Inflammatory macrophage (primary cell): ENCODE results near the gene APCDD1.

Experiments used
- DNase-seq, 2 donors: peaks; one replicate each; pipeline ENCODE4 v3.0.0-alpha.2; 2020 to 2022

Gene APCDD1

GRCh38 chr18:10432781-10433180 lies 21.7 kb upstream of the APCDD1 start:
- no peak for DNase-seq

DNA sequence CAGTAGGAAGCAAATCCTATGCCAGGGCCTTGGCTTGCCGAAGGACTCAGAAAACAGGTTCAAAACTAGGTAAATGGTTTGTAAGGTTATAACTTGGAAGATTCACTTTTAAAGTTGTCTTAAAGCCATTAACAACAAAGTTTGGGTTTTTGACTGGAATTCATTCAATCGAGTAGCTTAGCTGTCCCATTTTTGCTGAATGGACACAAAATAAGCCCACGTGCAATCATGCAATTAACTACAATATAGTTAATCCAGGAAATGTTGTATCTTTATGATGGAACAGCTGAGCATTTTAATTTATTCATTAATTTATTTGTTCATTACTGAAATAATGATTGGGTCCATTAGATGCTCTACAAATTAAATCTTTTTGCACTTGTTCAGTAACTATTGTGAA lies 18.3 kb upstream of the APCDD1 start:
- DNase-seq, result no peak

GRCh38 chr18:10437837-10438236 lies 16.6 kb upstream of the APCDD1 start:
- no peak for DNase-seq

DNA sequence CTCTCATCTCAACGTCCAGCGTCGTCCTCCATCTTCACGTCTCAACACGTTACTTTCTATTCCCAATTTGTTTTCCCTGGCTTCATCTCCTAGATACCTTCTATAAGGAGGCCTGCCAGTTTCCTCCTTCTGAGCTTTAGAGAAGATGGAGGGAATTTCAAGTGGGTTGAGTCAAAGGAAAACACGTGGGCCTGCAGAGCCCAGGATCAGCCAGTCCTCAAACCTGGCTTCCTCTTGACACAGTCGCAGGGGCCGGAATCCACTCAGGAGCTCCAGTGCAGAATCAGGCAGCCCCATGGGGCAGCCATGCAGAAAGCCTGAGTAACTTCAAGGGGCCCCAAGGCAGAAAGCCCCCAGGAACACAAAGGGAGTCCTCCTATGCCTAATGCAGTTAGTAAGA lies 14.5 kb upstream of the APCDD1 start:
- DNase-seq, result no peak

DNA sequence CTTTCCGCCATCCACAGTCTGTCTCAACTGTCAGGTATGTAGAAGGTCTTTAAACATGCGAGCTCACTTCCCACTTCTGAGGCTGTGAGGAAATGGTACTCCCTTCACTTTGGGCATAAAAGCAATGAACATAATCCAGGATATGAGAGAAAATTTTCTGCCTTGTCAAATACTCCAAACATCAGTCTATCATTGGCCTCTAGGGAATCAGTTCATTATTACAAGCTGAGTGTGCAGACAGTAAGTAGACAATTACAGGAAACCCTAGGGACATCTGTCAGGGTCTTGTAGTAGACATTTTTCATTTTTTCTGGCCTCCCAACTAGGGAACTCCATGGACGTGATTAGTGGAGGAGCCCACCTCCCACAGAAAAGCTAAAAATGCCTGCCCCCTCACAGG lies 13.6 kb upstream of the APCDD1 start:
- DNase-seq, result peak; percentile 9

GRCh38 chr18:10441472-10441871 lies 13.0 kb upstream of the APCDD1 start:
- no peak for DNase-seq

DNA sequence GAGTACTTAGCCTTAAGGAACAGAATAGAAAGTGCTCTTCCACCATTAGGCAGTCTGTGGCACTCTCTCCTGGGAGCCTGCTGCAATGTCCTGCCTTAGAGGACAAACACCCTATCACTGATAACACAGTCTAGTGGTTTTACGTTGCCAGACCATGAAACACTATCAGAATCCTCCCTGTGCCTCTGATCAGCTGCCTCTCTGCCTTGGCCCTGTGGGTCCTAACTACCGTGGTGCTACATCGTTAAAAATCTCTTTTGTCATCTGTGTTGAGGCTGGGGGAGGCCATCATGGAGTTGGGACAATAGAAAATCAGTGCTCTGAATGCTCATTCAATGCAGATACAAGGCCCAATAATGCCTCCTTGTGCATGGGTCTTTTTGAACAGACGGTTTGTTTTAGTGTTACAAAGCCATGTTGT lies 11.9 kb upstream of the APCDD1 start:
- peak; percentile 27 to 34 for DNase-seq

- DNase-seq, result no peak
These were observed 11.4 kb upstream of the APCDD1 start for GRCh38 chr18:10443001-10443400.

- no peak for DNase-seq
These were observed 10.0 kb upstream of the APCDD1 start for GRCh38 chr18:10444314-10445006.

DNA sequence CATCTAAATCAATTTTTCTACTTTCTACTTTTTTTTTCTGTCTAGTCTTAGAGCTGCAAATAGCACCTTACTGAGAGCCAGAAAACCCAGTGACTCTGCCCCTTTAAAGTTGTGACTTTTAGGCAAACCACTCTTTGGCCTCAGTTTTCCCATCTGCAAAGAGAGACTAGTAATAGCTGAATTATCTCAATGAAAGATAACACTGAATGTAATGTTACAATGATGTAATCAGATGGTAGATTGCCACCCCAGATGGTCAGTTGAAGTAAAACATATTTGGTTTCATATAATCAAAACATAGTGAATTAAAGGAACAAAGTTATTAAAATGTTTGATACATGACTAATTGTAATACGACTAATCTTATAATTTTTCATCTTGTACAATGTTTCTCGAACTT lies 5.0 kb upstream of the APCDD1 start:
- no peak for DNase-seq

- no peak for DNase-seq
These were observed 3.4 kb upstream of the APCDD1 start for GRCh38 chr18:10450986-10451385.

DNA sequence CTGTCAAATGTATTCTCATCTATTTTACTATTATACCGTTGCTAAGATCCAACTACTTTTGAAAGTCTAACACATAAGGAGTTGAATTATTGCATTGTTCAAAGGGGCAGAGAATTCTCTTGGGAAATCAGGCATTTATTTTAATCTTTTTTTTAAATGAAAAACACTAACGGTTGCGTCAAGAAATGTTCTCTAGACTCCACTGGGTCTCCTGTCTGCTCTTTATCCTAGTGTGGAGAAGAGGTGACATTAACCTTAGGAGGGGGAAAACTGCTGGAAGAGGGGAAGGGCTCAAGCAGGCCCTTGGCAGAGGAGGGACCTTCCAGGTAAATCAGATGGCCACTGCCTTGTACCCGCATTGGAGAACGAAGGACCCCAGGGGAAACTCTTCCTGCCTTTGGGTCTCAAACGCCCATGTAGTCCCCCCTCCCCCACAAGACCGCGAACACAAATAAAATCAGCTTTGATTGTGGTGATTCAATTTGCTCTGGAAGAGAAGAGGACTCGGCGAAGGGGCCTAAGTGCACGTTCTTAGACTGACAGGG lies 1.1 kb upstream of the APCDD1 start:
- DNase-seq, result no peak

GRCh38 chr18:10454681-10455557 lies 484 bp downstream of the APCDD1 start:
- peak in 1 of 2 donors; percentile 20 for DNase-seq

DNA sequence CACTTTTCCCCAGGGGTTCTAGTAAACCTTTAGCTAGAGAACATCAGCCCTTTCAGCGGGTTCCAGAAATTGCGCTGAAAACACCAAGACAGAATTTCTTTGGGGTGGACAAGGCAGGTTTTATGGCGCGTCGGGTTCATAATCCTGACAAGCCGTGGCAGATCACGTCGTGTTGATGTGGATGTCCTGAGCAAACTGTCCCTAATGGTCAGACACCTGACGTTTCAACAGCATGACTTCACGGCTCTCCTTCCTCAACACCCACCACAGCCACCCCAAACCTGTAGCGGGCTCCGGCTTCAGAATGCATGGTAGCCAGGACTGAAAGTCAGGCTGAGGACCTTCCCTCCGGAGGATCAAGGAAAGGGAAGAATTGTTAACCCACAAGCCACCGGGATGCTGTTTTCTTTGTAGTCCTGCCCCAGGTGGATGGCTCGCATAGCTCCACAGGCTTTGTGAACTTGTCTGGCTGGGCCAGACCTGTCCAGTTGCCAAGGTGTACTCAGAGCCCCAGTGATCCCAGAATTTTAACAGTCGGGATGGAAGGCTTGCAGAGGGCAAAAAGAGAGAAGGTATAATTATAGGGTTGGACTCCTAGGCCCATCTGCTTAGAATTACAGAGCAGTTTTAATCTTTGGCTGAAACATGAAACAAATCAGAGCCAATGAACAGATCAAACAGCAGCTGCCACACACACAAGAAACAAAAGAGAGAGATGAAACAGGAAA lies 1.5 kb downstream of the APCDD1 start:
- DNase-seq, result no peak

GRCh38 chr18:10456718-10457117 lies 2.3 kb downstream of the APCDD1 start:
- DNase-seq, result no peak

GRCh38 chr18:10457128-10457527 lies 2.7 kb downstream of the APCDD1 start:
- DNase-seq, result no peak

DNA sequence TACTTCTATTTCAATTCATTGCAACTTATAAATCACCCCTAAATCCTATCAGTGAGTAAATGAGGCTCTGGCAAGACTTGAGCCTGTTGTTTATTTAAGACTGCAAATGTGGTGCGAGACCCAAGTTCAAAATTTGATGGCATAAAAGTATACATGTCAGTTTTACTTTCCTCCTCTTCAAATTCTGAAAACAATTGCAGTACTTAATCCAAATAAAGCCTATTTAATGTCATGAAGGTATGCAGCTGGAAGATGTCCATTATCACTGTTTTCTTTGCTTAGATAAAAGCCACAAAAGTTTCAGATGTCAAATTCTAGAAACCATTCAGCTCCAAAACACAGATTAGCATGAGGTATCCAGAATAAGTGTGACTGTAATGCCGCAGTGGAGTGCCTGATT lies 3.3 kb downstream of the APCDD1 start:
- no peak for DNase-seq

DNA sequence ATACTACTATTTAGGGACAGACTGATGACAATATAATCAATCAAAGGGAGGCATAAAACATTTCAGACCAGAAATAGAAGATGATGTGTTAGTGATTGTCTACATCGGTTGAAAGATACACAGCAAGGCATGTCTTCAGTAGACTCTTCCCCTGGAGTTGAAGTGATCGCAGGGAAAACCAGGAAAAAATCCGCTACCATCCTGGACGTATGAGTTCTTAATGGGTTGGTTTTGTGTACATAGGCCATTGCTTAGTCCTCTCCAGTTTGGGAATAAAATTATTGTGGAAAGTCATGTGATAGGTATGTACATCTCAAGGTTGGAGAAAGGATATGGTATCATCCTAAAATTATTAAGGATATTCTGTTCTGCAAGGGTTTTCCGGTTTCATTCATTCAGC lies 4.3 kb downstream of the APCDD1 start:
- DNase-seq, result no peak

DNA sequence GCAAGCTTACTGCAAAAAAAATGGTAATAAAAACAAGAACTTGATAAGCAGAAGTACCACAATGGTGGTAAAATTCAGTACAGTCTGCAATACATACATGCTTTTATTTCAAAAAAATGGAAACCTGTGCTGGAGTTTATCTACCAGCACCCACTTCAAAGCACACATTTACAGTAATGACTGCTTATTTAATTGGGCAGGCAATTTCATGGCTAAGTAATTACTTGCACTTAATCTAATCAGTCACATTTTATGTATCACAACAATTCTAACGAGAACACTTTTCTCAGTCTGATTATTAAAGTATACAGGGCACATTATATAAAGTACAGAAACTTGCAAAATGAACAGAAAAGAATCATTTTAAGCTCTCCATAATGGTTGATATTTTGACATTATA lies 5.2 kb downstream of the APCDD1 start:
- DNase-seq, result no peak

DNA sequence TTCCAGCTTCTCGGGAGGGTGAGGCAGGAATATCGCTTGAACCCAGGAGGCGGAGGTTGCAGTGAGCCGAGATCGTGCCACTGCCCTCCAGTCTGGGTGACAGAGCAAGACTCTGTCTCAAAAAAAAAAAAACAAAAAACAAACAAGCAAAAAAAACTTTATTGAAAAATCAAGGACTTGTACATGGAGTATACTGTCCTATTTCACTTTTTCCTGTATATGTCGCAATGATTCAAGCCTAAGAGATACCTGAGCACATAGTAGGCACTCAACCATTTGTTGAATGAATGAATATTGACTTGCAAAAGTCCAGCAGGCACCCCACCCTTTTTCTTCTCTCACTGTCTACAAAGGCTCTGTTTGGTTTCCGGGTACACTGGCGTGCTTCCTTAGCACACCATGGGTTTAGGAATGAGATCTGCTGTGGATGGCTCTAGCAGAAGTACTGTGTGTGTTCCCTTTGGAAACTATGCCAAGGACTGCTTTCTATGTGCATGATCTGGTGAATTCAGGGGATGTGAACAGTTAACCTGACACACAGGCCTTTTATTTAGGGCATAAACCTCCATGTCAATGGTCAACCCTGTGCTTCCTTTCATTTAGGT lies 6.1 kb downstream of the APCDD1 start:
- DNase-seq, result no peak

DNA sequence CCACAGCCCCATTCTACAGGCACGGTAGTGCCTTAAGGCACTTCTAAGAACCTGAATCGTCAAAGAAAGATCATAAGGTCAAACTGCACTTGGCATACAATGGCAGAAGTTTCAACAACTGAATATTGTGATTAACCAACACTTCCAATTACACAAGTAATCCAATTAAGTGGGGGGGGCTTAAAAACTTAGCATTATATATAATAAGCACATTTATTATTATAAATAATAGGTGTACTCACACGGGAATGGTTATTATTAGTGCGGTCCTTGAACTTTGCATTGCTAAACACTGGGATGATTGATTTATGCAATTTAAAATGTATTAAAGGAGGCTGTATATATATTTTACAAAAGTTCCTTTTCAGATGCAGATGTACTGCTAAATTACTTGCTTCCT lies 7.6 kb downstream of the APCDD1 start:
- no peak for DNase-seq

GRCh38 chr18:10462597-10462996 lies 8.2 kb downstream of the APCDD1 start:
- no peak for DNase-seq

DNA sequence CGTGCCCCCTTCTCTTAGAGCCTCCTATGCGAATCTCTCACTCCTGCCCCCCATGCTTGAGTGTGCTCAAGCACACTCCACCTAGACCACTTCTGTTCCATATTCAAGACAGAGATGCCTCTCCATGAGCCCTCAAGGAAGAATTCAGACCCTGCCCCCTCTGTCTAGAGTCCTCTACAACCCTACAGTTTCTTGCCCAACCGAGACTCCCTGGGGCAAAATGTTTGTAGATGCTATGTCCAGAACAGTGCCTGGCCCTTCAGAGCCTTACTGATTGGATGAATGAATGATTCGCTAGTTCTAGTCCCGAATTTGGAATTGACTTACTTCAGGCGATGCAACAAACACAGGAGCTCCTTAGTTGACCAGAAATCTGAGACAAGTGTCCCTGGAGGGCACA lies 8.7 kb downstream of the APCDD1 start:
- no peak for DNase-seq
